OCI-LY1 (cell line): ENCODE data around the gene CACHD1.

Experiments
- CTCF ChIP-seq: fragments of 200-600 bp; sonication (generic), shearing (Covaris generic); IDR thresholded peaks from 2 replicates; pipeline ENCODE4 v1.5.1; 2017; ENCODE audit warnings: mild to moderate bottlenecking, antibody characterized with exemption, low read length, moderate library complexity, mixed read lengths
- EZH2 ChIP-seq: fragments of 200-600 bp; sonication (generic), shearing (Covaris generic); IDR thresholded peaks from 2 replicates; pipeline ENCODE4 v1.8.0; 2017; ENCODE audit warnings: borderline replicate concordance, mixed run types, mild to moderate bottlenecking, antibody characterized with exemption, low read length, moderate library complexity, mixed read lengths

DNA sequence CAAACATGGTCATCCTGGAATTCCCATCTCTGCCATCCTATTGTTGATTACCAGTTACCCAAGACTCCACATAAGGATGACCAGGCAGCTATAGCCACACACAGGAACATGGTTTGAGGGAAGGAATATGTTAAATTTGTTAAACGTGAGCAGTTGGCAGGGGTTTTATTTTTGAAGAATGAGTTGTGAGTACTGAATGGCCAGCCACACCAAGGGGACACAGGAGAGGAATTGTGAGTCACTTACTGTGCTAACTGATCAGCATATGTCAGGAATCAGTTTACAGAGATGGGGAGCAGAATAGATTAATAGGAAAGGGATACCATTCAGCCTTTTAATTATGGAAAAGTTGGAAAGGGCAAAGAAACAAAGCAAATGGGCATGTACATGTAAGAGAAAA, 235.7 kb downstream of the CACHD1 start:
- TF ChIP-seq CTCF (no peak), EZH2 (no peak)
